ENCODE measurements around the gene KSR1. TPM values are rescaled to one million over a fixed set of nuclear protein-coding genes. Genes with fewer than 3 reads are reported as not detected.

Gene KSR1
- total and polyA plus RNA-seq, 2 experiments from 2014 or later = 7.8 to 53.2 TPM

- TF ChIP-seq STAT1 (IDR thresholded peaks at IDR 0.05; ENCODE audit: unreplicated experiment) (no peak), ZNF331 (CRISPR knock-in tag; IDR thresholded peaks at IDR 0.05; ENCODE audit: low read depth) (no peak), JUNB (IDR thresholded peaks at IDR 0.05; ENCODE audit: unreplicated experiment) (no peak), REST (IDR thresholded peaks at IDR 0.05; ENCODE audit: unreplicated experiment) (no peak), ZNF114 (CRISPR knock-in tag; IDR thresholded peaks at IDR 0.05) (no peak)
Measured at GRCh38 chr17:27601975-27602302, 145.7 kb downstream of the KSR1 start (continued).

- peaks cover 25% of the 10 kb centered on the region for H3K36me3 Mint-ChIP-seq (ENCODE audit: low read depth)
- H3K4me3 Mint-ChIP-seq = no peak overlapping the region
Measured at GRCh38 chr17:27602721-27603420, 146.6 kb downstream of the KSR1 start.

More at GRCh38 chr17:27602721-27603420, 146.6 kb downstream of the KSR1 start:
- peak overlapping the region; percentile 60; the same call in 1 of the 2 replicates for H3K4me2 ChIP-seq
- peaks cover 5% of the 10 kb centered on the region; the same call in 1 of the 2 replicates for H3K4me1 ChIP-seq (ENCODE audit: insufficient read depth)
- Mint-ChIP-seq H3K27ac (no peak overlapping the region; the same call in 1 of the 2 replicates), H3K9me3 (no peaks in the 10 kb centered on the region; the same call in 2 of the 3 replicates), H3K4me1 (peaks cover 12% of the 10 kb centered on the region), H3K27me3 (ENCODE audit: insufficient read depth, low read depth, poor library complexity) (peaks cover 7% of the 10 kb centered on the region)
- no peaks in the 10 kb centered on the region for H3K79me2 ChIP-seq (replicated peaks; ENCODE audit: insufficient read depth)
- H3K36me3 ChIP-seq (ENCODE audit: insufficient read depth) = no peaks in the 10 kb centered on the region; the same call in 1 of the 2 replicates
- H3F3A ChIP-seq (replicated peaks; ENCODE audit: low read depth) = no peaks in the 10 kb centered on the region
- H3K9me2 ChIP-seq (ENCODE audit: insufficient read depth) = no peaks in the 10 kb centered on the region
- H2AFZ ChIP-seq = no peak overlapping the region
- TF ChIP-seq JUNB (IDR thresholded peaks at IDR 0.05; ENCODE audit: unreplicated experiment) = no peak
- TF ChIP-seq CTCF (conservative IDR thresholded peaks at IDR 0.05; ENCODE audit: low read depth in 2 of 2) = peak; percentile 90 to 93
- no peaks in the 10 kb centered on the region for H4K20me1 ChIP-seq (replicated peaks; ENCODE audit: insufficient read depth)
- no peak overlapping the region for H3K4me3 ChIP-seq
- peak; percentile 85 for ATAC-seq
- H3K27ac ChIP-seq (ENCODE audit: low read depth) = peak overlapping the region; percentile 83; the same call in 1 of the 2 replicates
- H3K27me3 ChIP-seq (ENCODE audit: insufficient read depth) = no peaks in the 10 kb centered on the region
- peak; percentile 90 for DNase-seq (ENCODE audit: low spot score)
